K562 (cell line): ENCODE measurements around the gene PHF24. TPM values are rescaled to one million over a fixed set of nuclear protein-coding genes. Genes with fewer than 3 reads are reported as not detected.
A peak's percentile ranks its signal among the peaks of the same experiment; 100 is the strongest.

Source experiments
- ARID3B ChIP-seq: fragments of 250-450 bp; sonication (Bioruptor Pico); IDR thresholded peaks from 2 replicates; pipeline ENCODE4 v1.4.0; 2020; ENCODE audit warnings: borderline replicate concordance
- CCNT2 ChIP-seq: IDR thresholded peaks from 2 replicates; pipeline ENCODE4 v1.6.1; 2011; ENCODE audit warnings: borderline replicate concordance, low read depth, mild to moderate bottlenecking, moderate library complexity, mixed read lengths, low read length; ENCODE audit not compliant: insufficient read length; ENCODE audit errors: extremely low read depth
- CEBPZ ChIP-seq: fragments of 150-350 bp; IDR thresholded peaks from 2 replicates; pipeline ENCODE4 v1.6.1; 2014; ENCODE audit warnings: low read depth, mild to moderate bottlenecking, low read length, borderline replicate concordance
- CTBP1 ChIP-seq: fragments of 450-650 bp; IDR thresholded peaks from 2 replicates; pipeline ENCODE4 v1.6.1; 2016; ENCODE audit warnings: borderline replicate concordance
- HES1 ChIP-seq: fragments of 450-650 bp; IDR thresholded peaks from 2 replicates; pipeline ENCODE4 v1.6.1; 2016; ENCODE audit warnings: low read depth, mild to moderate bottlenecking, moderate library complexity
- MBD2 ChIP-seq: sonication (generic); IDR thresholded peaks from 2 replicates; pipeline ENCODE4 v1.6.1; 2016; ENCODE audit warnings: low read depth, borderline replicate concordance
- MCM2 ChIP-seq: fragments of 450-650 bp; IDR thresholded peaks from 2 replicates; pipeline ENCODE4 v1.6.1; 2017; ENCODE audit warnings: low read depth, mild to moderate bottlenecking
- MEIS2 ChIP-seq: fragments of 450-650 bp; IDR thresholded peaks from 2 replicates; pipeline ENCODE4 v1.6.1; 2014; ENCODE audit warnings: mild to moderate bottlenecking; ENCODE audit not compliant: partially characterized antibody
- NELFE ChIP-seq: IDR thresholded peaks from 2 replicates; pipeline ENCODE4 v1.6.1; 2011; ENCODE audit warnings: mild to moderate bottlenecking; ENCODE audit not compliant: insufficient read depth, insufficient read length
- NEUROD1 ChIP-seq: fragments of 150-350 bp; IDR thresholded peaks from 2 replicates; pipeline ENCODE4 v1.6.1; 2014; ENCODE audit warnings: borderline replicate concordance, low read length, low read depth; ENCODE audit not compliant: partially characterized antibody
- NFE2 ChIP-seq: IDR thresholded peaks from 2 replicates; pipeline ENCODE4 v1.6.1; 2014; ENCODE audit warnings: antibody characterized with exemption, low read depth
- NFYB ChIP-seq: IDR thresholded peaks from 2 replicates; pipeline ENCODE4 v1.6.1; 2011; ENCODE audit warnings: mild to moderate bottlenecking, moderate library complexity; ENCODE audit not compliant: insufficient read length; ENCODE audit errors: extremely low read depth
- NR2C1 ChIP-seq, 2 experiments: fragments of 450-650 bp; IDR thresholded peaks; 2 replicates each; pipeline ENCODE4 v1.6.1; 2017; ENCODE audit warnings: mild to moderate bottlenecking in 2 of 2, antibody characterized with exemption in 1 of 2, inconsistent platforms in 1 of 2, missing compliant biosample characterization in 1 of 2, missing genetic modification characterization in 1 of 2
- PCBP1 ChIP-seq: fragments of 200-400 bp; formaldehyde crosslinking; IDR thresholded peaks from 2 replicates; pipeline ENCODE4 v1.6.1; 2018; ENCODE audit warnings: mild to moderate bottlenecking, low read depth, low read length; ENCODE audit not compliant: poor library complexity, severe bottlenecking
- PHF8 ChIP-seq: fragments of 200-600 bp; sonication (generic); IDR thresholded peaks from 2 replicates; pipeline ENCODE4 v1.6.1; 2012; ENCODE audit warnings: mixed run types, mild to moderate bottlenecking, inconsistent platforms, low read length, moderate library complexity, borderline replicate concordance
- POLR2G ChIP-seq: fragments of 200-400 bp; formaldehyde crosslinking; IDR thresholded peaks from 2 replicates; pipeline ENCODE4 v1.6.1; 2017; ENCODE audit warnings: low read depth, mild to moderate bottlenecking, antibody characterized with exemption, low read length, moderate library complexity
- RBBP5 ChIP-seq: fragments of 200-600 bp; sonication (generic); IDR thresholded peaks from 2 replicates; pipeline ENCODE4 v1.6.1; 2012; ENCODE audit warnings: borderline replicate concordance, mild to moderate bottlenecking, low read length, control low read depth, inconsistent platforms; ENCODE audit not compliant: insufficient read depth, poor library complexity, severe bottlenecking
- SMAD4 ChIP-seq: fragments of 250-450 bp; sonication (Bioruptor Pico); conservative IDR thresholded peaks from 2 replicates; pipeline ENCODE4 v1.8.0; 2021; ENCODE audit warnings: inconsistent platforms, mild to moderate bottlenecking, moderate library complexity
- TCF15 ChIP-seq: fragments of 250-450 bp; sonication (Bioruptor Pico); IDR thresholded peaks from 2 replicates; pipeline ENCODE4 v1.8.0; 2022; ENCODE audit warnings: moderate library complexity, mild to moderate bottlenecking, inconsistent platforms
- TCF7L2 ChIP-seq: fragments of 150-350 bp; IDR thresholded peaks from 2 replicates; pipeline ENCODE4 v1.6.1; 2016; ENCODE audit warnings: low read depth, mild to moderate bottlenecking, low read length, moderate library complexity
- polyA plus RNA-seq, 8 experiments: library from polyadenylated mRNA; depleted of rRNA in 4 of 8; stranded (reverse) in 5 of 8; unstranded in 3 of 8; fragments of >200 nt; fragmentation: Nextera tagmentation in 2 of 8; fragmentation: Illumina TruSeq in 1 of 8; extraction: Ambion mirVana in 2 of 8; extraction: Trizol in 1 of 8; gene quantifications; 2 replicates each; pipeline versions ENCODE4 v1.2.1 to v1.2.3, GENCODE V29; 2011 to 2014; ENCODE audit warnings: inconsistent platforms in 1 of 8, missing spikeins in 1 of 8
- total RNA-seq, 7 experiments: library from RNA; depleted of rRNA in 6 of 7; stranded (reverse); fragments of >200 nt in 6 of 7; fragmentation: Illumina TruSeq in 2 of 7; extraction: Trizol in 2 of 7; gene quantifications; 2 replicates each; pipeline versions ENCODE4 v1.2.1 to v1.2.3, GENCODE V29; 2011 to 2021; ENCODE audit warnings: low replicate concordance in 1 of 7

Gene PHF24
- total and polyA plus RNA-seq, 9 of the 15 experiments (the other 6 are each of a cell fraction or from before 2014, with no cell fraction given) = 0.01 TPM; not detected in 7

GRCh38 chr9:34989003-34989945 is 31.2 kb downstream of the PHF24 start, which contains the start of gene DNAJB5 (continued):
- peak; percentile 72 for TF ChIP-seq POLR2G
- TF ChIP-seq NELFE = no peak
- TF ChIP-seq MEIS2 = peak; percentile 78
- peak; percentile 87 for TF ChIP-seq CEBPZ
- peak; percentile 40 for TF ChIP-seq RBBP5
- no peak for TF ChIP-seq TCF15
- TF ChIP-seq ARID3B (CRISPR knock-in tag) = no peak
- TF ChIP-seq TCF7L2 = no peak
- TF ChIP-seq MCM2 = no peak
- peak; percentile 36 for TF ChIP-seq PCBP1
- peak; percentile 93 for TF ChIP-seq MBD2
- TF ChIP-seq CCNT2 = peak; percentile 70
- TF ChIP-seq NEUROD1 = peak; percentile 89
- TF ChIP-seq NR2C1 (IDR thresholded peaks at IDR 0.05) = peak; percentile 83
- TF ChIP-seq NR2C1 (tag; IDR thresholded peaks at IDR 0.05) = peak; percentile 90
- TF ChIP-seq NFE2 = peak; percentile 56; the same call in 1 of the 2 replicates
- peak; percentile 85 for TF ChIP-seq NFYB
- peak; percentile 64 for TF ChIP-seq CTBP1
- peak; percentile 47; the same call in 1 of the 2 replicates for TF ChIP-seq PHF8
- TF ChIP-seq SMAD4 = peak; percentile 31; the same call in 1 of the 2 replicates
- peak; percentile 95 for TF ChIP-seq HES1
